Measurements from ENCODE around the gene LPAR1.

DNA sequence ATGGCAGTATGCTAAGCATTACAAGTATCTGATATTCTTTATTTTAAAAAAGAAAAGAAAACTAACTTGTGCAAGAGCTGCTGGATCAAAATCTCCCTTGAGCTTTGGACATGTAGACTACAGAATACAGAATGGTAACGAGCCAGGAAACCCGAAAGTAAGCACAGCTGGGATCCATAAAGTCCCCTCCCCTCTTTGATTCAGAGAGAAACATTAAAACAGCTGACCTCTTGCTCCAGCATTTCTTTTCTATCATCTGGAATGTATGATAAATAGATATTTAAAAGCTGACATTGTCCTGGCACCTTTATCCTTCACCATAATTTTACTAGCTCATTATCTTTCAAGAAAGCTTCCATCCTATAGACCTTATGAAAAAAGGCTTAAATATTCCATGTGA is 28.2 kb upstream of the LPAR1 start:
- TF ChIP-seq EZH2 (IDR thresholded peaks at IDR 0.05; ENCODE audit: low read length, missing control alignments) = no peak
- TF ChIP-seq, protein P1, sequence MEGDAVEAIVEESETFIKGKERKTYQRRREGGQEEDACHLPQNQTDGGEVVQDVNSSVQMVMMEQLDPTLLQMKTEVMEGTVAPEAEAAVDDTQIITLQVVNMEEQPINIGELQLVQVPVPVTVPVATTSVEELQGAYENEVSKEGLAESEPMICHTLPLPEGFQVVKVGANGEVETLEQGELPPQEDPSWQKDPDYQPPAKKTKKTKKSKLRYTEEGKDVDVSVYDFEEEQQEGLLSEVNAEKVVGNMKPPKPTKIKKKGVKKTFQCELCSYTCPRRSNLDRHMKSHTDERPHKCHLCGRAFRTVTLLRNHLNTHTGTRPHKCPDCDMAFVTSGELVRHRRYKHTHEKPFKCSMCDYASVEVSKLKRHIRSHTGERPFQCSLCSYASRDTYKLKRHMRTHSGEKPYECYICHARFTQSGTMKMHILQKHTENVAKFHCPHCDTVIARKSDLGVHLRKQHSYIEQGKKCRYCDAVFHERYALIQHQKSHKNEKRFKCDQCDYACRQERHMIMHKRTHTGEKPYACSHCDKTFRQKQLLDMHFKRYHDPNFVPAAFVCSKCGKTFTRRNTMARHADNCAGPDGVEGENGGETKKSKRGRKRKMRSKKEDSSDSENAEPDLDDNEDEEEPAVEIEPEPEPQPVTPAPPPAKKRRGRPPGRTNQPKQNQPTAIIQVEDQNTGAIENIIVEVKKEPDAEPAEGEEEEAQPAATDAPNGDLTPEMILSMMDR (conservative IDR thresholded peaks at IDR 0.05 in 1 of 2, IDR thresholded peaks at IDR 0.05 in 1 of 2; ENCODE audit: low read depth in 1 of 2, low read length in 2 of 2) = no peak

All from fibroblast of lung (primary cell).